AG04449 (cell line): Measurements from ENCODE around the gene HINFP.

Experiments
- CTCF ChIA-PET: fragments of 350-600 bp; formaldehyde crosslinking; extraction: SDS; loops from one replicate; lab custom pipeline; 2021; ENCODE audit warnings: antibody characterized with exemption; lab: Yijun Ruan, JAX
- POLR2A ChIA-PET: fragments of 400-600, 350-600 bp; formaldehyde crosslinking; extraction: SDS; loops from one replicate; lab custom pipeline; 2020; ENCODE audit warnings: antibody characterized with exemption, inconsistent platforms; lab: Yijun Ruan, JAX
- DNase-seq: peaks from one replicate; pipeline ENCODE4 v3.0.0-alpha.2; 2010; ENCODE audit warnings: low read depth, low spot score
- H3K4me3 ChIP-seq: 2 replicates; pipeline ENCODE4 v1.5.1; 2011; ENCODE audit warnings: low read depth, mild to moderate bottlenecking, control low read depth, low read length
- CTCF ChIP-seq: IDR thresholded peaks from one replicate; pipeline ENCODE4 v1.5.1; 2011; ENCODE audit warnings: mild to moderate bottlenecking, moderate library complexity, low read length, control low read depth, inconsistent platforms; ENCODE audit not compliant: insufficient read depth; ENCODE audit errors: missing control alignments

Gene HINFP

GRCh38 chr11:119109843-119110242 is 11.5 kb upstream of the HINFP start:
- ChIA-PET POLR2A (no interaction called here), CTCF (interaction anchor here (1.0 to 2.9 kb wide), 8 partner anchors 9 to 96 kb away, joined by 3 to 13 read pairs (median 6); partner anchors contain the start of gene CBL)
- TF ChIP-seq CTCF = no peak
- no peak for DNase-seq
- no peak overlapping the region for H3K4me3 ChIP-seq

DNA sequence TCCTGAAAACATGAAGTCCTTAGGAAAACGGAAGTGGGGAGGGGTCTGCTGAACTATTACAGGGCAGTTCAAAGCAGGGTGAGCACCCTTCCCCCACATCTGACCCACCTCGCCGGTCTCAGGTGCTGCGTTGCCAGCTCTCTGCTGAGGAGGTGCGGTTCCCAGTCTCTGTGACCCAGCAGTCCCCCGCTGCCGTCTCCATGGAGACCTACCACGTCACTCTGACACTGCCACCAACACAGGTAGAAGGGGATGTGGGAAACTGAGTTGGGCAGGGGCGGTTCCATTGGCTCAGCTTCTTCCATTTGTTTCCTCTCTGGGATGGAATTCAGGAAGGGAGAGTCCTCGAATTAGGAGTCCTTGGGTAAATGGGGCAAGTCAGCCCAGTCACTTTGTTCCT is 10.9 kb upstream of the HINFP start:
- ChIA-PET CTCF (interaction anchor here (1.0 to 2.9 kb wide), 6 partner anchors 8 to 86 kb away, joined by 3 to 13 read pairs (median 8); a partner anchor contains a TSS), POLR2A (no interaction called here)
- TF ChIP-seq CTCF = no peak
- no peak overlapping the region for H3K4me3 ChIP-seq
- DNase-seq = no peak

- ChIA-PET CTCF (interaction anchor here (0.7 to 2.9 kb wide), 6 partner anchors 9 to 94 kb away, joined by 3 to 10 read pairs (median 7); partner anchors contain the start of gene CBL), POLR2A (no interaction called here)
- no peak for TF ChIP-seq CTCF
- no peak overlapping the region for H3K4me3 ChIP-seq
- DNase-seq = no peak
Observed at GRCh38 chr11:119111361-119111925, 9.9 kb upstream of the HINFP start.

GRCh38 chr11:119112314-119113020 is 8.9 kb upstream of the HINFP start:
- H3K4me3 ChIP-seq = no peak overlapping the region
- POLR2A ChIA-PET = interaction anchor here (2.0 kb wide), 1 partner anchor 10 kb away, joined by 5 read pairs; no protein-coding TSS in a partner anchor
- CTCF ChIA-PET = interaction anchor here (1.3 to 2.9 kb wide), 6 partner anchors 10 to 262 kb away, joined by 3 to 10 read pairs (median 5); partner anchors contain the start of gene CBL
- TF ChIP-seq CTCF = no peak
- no peak for DNase-seq

DNA sequence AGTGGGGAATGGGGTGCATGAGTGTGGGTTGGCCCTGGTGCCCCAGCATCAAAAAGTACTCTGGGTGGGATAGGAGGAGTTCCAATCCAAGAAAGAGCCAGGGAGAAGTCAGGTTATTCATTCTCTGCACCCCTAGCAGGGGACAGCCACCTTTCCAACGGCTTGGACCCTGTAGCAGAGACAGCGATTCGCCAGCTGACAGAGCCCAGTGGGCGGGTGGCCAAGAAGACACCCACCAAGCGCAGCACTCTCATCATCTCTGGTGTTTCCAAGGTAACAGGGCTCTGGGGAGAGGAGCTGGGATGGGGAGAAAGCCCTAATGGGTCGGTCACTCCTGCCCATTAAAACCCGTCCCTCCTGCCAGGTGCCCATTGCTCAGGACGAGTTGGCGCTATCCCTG is 7.7 kb upstream of the HINFP start:
- H3K4me3 ChIP-seq = no peak overlapping the region
- no peak for TF ChIP-seq CTCF
- no peak for DNase-seq
- ChIA-PET CTCF (no interaction called here), POLR2A (interaction anchor here (0.7 to 2.0 kb wide), 2 partner anchors 11 to 19 kb away, joined by 3 to 5 read pairs; no protein-coding TSS in a partner anchor)

GRCh38 chr11:119114351-119114750 is 7.0 kb upstream of the HINFP start:
- POLR2A ChIA-PET = interaction anchor here (0.7 kb wide), 1 partner anchor 20 kb away, joined by 3 read pairs; no protein-coding TSS in a partner anchor
- no peak for DNase-seq
- no peak overlapping the region for H3K4me3 ChIP-seq
- TF ChIP-seq CTCF = no peak
- CTCF ChIA-PET = interaction anchor here (1.1 kb wide), 1 partner anchor 92 kb away, joined by 3 read pairs; the partner anchor contains the start of gene CBL
